OCI-LY7 (cell line): ENCODE measurements around the gene PRLR. TPM values are rescaled to one million over a fixed set of nuclear protein-coding genes. Genes with fewer than 3 reads are reported as not detected.

Source experiments
- BruUV-seq: library from RNA; stranded (reverse); fragments of 400-500 nt; replicated peaks from 2 replicates; lab custom pipeline; 2021; lab: Mats Ljungman, UMichigan
- CTCF ChIA-PET: fragments of 300-600 bp; sonication (Branson Sonifier 250); formaldehyde crosslinking; loops from one replicate; lab custom pipeline; 2022; ENCODE audit warnings: antibody characterized with exemption; ENCODE audit not compliant: unreplicated experiment; lab: Charles Lee
- POLR2A ChIA-PET: fragments of 300-600 bp; sonication (Branson Sonifier 250); formaldehyde crosslinking; loops from one replicate; lab custom pipeline; 2022; ENCODE audit warnings: antibody characterized with exemption; lab: Charles Lee
- DNase-seq: peaks from one replicate; pipeline ENCODE4 v3.0.0-alpha.2; 2015; ENCODE audit warnings: low spot score
- H2AFZ ChIP-seq: fragments of 200-600 bp; sonication (generic), shearing (Covaris generic); 2 replicates; pipeline ENCODE4 v1.6.1; 2014; ENCODE audit warnings: mild to moderate bottlenecking, antibody characterized with exemption, low read length, moderate library complexity
- H3K27ac ChIP-seq: fragments of 200-600 bp; sonication (generic); 2 replicates; pipeline ENCODE4 v1.5.1; 2014; ENCODE audit warnings: mixed run types, low read depth, mild to moderate bottlenecking, moderate library complexity, low read length, inconsistent platforms; ENCODE audit not compliant: poor library complexity, severe bottlenecking
- H3K36me3 ChIP-seq: fragments of 200-600 bp; sonication (generic); 2 replicates; pipeline ENCODE4 v1.6.1; 2014; ENCODE audit warnings: mild to moderate bottlenecking, antibody characterized with exemption, low read length, moderate library complexity, mixed read lengths; ENCODE audit not compliant: insufficient read depth
- H3K4me1 ChIP-seq: fragments of 200-600 bp; sonication (generic); 2 replicates; pipeline ENCODE4 v1.5.1; 2014; ENCODE audit warnings: mild to moderate bottlenecking, low read length; ENCODE audit not compliant: insufficient read depth, poor library complexity, severe bottlenecking
- H3K4me2 ChIP-seq: fragments of 200-600 bp; sonication (generic); 2 replicates; pipeline ENCODE4 v1.6.1; 2014; ENCODE audit warnings: mild to moderate bottlenecking, low read length
- H3K4me3 ChIP-seq: fragments of 200-600 bp; sonication (generic); 2 replicates; pipeline ENCODE4 v1.5.1; 2014; ENCODE audit warnings: mild to moderate bottlenecking, low read depth, low read length; ENCODE audit not compliant: poor library complexity, severe bottlenecking
- H3K79me2 ChIP-seq: fragments of 200-600 bp; sonication (generic); 2 replicates; pipeline ENCODE4 v1.6.1; 2016; ENCODE audit warnings: low read depth, mild to moderate bottlenecking, low read length, moderate library complexity, mixed read lengths; ENCODE audit not compliant: insufficient read depth
- H3K9me2 ChIP-seq: fragments of 200-600 bp; sonication (generic); 2 replicates; pipeline ENCODE4 v1.6.1; 2016; ENCODE audit warnings: mild to moderate bottlenecking, low read length, mixed read lengths; ENCODE audit not compliant: insufficient read depth
- H3K9me3 ChIP-seq: fragments of 200-600 bp; sonication (generic); 2 replicates; pipeline ENCODE4 v1.6.1; 2014; ENCODE audit warnings: mild to moderate bottlenecking, mixed run types, low read length, mixed read lengths
- H4K20me1 ChIP-seq: fragments of 200-600 bp; sonication (generic); 2 replicates; pipeline ENCODE4 v1.6.1; 2014; ENCODE audit warnings: mild to moderate bottlenecking, antibody characterized with exemption, low read length, moderate library complexity, mixed read lengths; ENCODE audit not compliant: insufficient read depth
- EZH2phosphoT487 ChIP-seq: fragments of 200-600 bp; sonication (generic); IDR thresholded peaks from 2 replicates; pipeline ENCODE4 v1.6.1; 2018; ENCODE audit warnings: low read depth, borderline replicate concordance, mild to moderate bottlenecking, mixed run types, antibody characterized with exemption, low read length, moderate library complexity, mixed read lengths
- intact Hi-C: fragments of 100-400 bp; cut with micrococcal nuclease; formaldehyde crosslinking; loops from one replicate; pipeline ENCODE4 v1.10.0; 2022; ENCODE audit not compliant: unreplicated experiment
- total RNA-seq, 2 experiments: library from RNA; depleted of rRNA in 1 of 2; stranded (reverse); fragments of >200 nt in 1 of 2; shearing (Covaris generic) in 1 of 2; gene quantifications; 2 replicates each; pipeline ENCODE4 v1.2.3, GENCODE V29; 2014 to 2022
- TF ChIP-seq, protein P1 (sequence below): fragments of 200-600 bp; sonication (generic); conservative IDR thresholded peaks from 2 replicates; pipeline ENCODE4 v1.5.1; 2014; ENCODE audit warnings: mild to moderate bottlenecking, antibody characterized with exemption, low read length, moderate library complexity, mixed read lengths

PRLR gene
- total RNA-seq, 2 experiments from 2014 or later = not detected

DNA sequence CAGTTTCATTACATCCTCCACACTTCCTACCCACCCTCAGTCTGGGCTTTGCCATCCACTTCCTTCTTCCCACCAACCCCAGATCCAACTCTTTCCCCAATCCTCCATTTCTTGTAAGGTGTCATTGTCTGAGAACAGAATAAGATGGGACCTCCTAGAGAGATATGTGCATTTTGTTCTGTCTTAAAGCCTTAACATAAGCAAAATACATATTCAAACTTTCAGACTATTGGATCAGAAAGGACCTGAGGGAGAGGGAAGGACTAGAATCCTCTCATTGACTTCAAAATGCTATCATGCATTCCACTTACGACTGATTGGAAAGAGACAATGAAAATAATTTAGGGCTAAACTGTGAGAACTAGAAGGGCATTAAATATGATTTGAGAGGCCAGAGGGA, 225.5 kb downstream of the PRLR start:
- no TSS peak for BruUV-seq
- Histone ChIP-seq H3K9me2 (no peaks in the 10 kb centered on the region), H3K4me2 (no peak overlapping the region), H3K79me2 (no peaks in the 10 kb centered on the region), H3K36me3 (no peaks in the 10 kb centered on the region), H3K4me1 (no peaks in the 10 kb centered on the region), H3K9me3 (no peaks in the 10 kb centered on the region), H3K4me3 (no peak overlapping the region), H2AFZ (no peak overlapping the region), H4K20me1 (no peaks in the 10 kb centered on the region), H3K27ac (no peak overlapping the region)
- DNase-seq = no peak
- ChIA-PET CTCF (no interaction called here), POLR2A (no interaction called here)
- intact Hi-C loops = loop anchor here (5.0 kb wide), 1 partner anchor 532 kb away; no protein-coding TSS in a partner anchor
- TF ChIP-seq, protein P1, sequence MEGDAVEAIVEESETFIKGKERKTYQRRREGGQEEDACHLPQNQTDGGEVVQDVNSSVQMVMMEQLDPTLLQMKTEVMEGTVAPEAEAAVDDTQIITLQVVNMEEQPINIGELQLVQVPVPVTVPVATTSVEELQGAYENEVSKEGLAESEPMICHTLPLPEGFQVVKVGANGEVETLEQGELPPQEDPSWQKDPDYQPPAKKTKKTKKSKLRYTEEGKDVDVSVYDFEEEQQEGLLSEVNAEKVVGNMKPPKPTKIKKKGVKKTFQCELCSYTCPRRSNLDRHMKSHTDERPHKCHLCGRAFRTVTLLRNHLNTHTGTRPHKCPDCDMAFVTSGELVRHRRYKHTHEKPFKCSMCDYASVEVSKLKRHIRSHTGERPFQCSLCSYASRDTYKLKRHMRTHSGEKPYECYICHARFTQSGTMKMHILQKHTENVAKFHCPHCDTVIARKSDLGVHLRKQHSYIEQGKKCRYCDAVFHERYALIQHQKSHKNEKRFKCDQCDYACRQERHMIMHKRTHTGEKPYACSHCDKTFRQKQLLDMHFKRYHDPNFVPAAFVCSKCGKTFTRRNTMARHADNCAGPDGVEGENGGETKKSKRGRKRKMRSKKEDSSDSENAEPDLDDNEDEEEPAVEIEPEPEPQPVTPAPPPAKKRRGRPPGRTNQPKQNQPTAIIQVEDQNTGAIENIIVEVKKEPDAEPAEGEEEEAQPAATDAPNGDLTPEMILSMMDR = no peak
- no peak for TF ChIP-seq EZH2phosphoT487

DNA sequence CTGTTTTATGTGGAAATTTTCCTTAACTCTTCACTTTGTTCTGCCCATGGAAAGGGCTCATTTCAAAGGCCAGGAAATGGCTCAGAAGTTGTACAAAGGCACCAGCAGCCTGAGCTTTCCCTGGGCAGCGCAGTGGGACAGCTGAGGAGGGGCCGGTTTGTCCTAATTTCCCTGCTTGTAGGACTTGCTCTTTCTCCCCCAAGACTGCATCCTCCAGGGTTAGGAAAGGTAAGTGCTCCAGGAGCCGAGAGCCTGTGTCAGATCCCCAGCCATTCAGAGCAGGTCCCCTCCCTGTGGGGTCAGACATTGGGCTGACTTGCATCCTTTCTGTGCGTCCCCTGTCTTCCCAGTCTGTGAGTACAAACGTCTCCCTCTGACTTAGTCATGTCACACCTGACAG, 226.1 kb downstream of the PRLR start:
- DNase-seq = no peak
- TF ChIP-seq, protein P1 = no peak
- TF ChIP-seq EZH2phosphoT487 = no peak
- no peaks in the 10 kb centered on the region for H3K79me2 ChIP-seq
- ChIA-PET POLR2A (interaction anchor here (0.6 to 0.7 kb wide), 2 partner anchors 473 to 1496 kb away, joined by 3 read pairs; no protein-coding TSS in a partner anchor), CTCF (no interaction called here)
- H3K4me1 ChIP-seq = no peaks in the 10 kb centered on the region
- no peak overlapping the region for H2AFZ ChIP-seq
- no peaks in the 10 kb centered on the region for H3K9me3 ChIP-seq
- H3K27ac ChIP-seq = no peak overlapping the region
- intact Hi-C loops = loop anchor here (5.0 kb wide), 1 partner anchor 532 kb away; no protein-coding TSS in a partner anchor
- no peak overlapping the region for H3K4me2 ChIP-seq
- no TSS peak for BruUV-seq
- H3K9me2 ChIP-seq = no peaks in the 10 kb centered on the region
- H3K36me3 ChIP-seq = no peaks in the 10 kb centered on the region
- no peaks in the 10 kb centered on the region for H4K20me1 ChIP-seq
- H3K4me3 ChIP-seq = no peak overlapping the region
